SK-N-SH (cell line): ENCODE results near the gene SLC5A11.

Source experiments
- EP300 ChIP-seq, 2 experiments: IDR thresholded peaks; 2 replicates each; pipeline versions ENCODE4 v1.4.0 to v1.6.1; 2012; ENCODE audit warnings: borderline replicate concordance in 1 of 2, low read depth in 1 of 2, low read length in 1 of 2
- FOXM1 ChIP-seq: IDR thresholded peaks from 2 replicates; pipeline ENCODE4 v1.4.0; 2012; ENCODE audit warnings: low read depth, mild to moderate bottlenecking
- JUND ChIP-seq: IDR thresholded peaks from 2 replicates; pipeline ENCODE4 v1.4.0; 2012
- NFIC ChIP-seq: IDR thresholded peaks from 2 replicates; pipeline ENCODE4 v1.4.0; 2012; ENCODE audit warnings: borderline replicate concordance
- POLR2AphosphoS5 ChIP-seq: IDR thresholded peaks from 2 replicates; pipeline ENCODE4 v1.6.1; 2012; ENCODE audit warnings: low read depth, low read length
- RAD21 ChIP-seq: IDR thresholded peaks from 2 replicates; pipeline ENCODE4 v1.6.1; 2012; ENCODE audit warnings: mild to moderate bottlenecking, low read length
- REST ChIP-seq: IDR thresholded peaks from 2 replicates; pipeline ENCODE4 v1.6.1; 2012; ENCODE audit warnings: mild to moderate bottlenecking, low read depth, low read length, moderate library complexity
- TCF12 ChIP-seq: IDR thresholded peaks from 2 replicates; pipeline ENCODE4 v1.4.0; 2012
- USF2 ChIP-seq: fragments of 150-350 bp; IDR thresholded peaks from 2 replicates; pipeline ENCODE4 v1.6.1; 2017; ENCODE audit warnings: antibody characterized with exemption, low read length, low read depth, borderline replicate concordance
- TF ChIP-seq, protein P1 (sequence below): fragments of 200-600 bp; sonication (generic); IDR thresholded peaks from 2 replicates; pipeline ENCODE4 v1.6.1; 2017; ENCODE audit warnings: antibody characterized with exemption, mild to moderate bottlenecking, moderate library complexity
- TF ChIP-seq, protein P2 (sequence below): IDR thresholded peaks from 2 replicates; pipeline ENCODE4; 2012

GRCh38 chr16:24906199-24906808 is 60.5 kb downstream of the SLC5A11 start:
- no peak for TF ChIP-seq JUND
- TF ChIP-seq EP300 (IDR thresholded peaks at IDR 0.05; ENCODE audit: borderline replicate concordance in 1 of 2, low read depth in 1 of 2, low read length in 1 of 2), result no peak
- TF ChIP-seq, protein P1, sequence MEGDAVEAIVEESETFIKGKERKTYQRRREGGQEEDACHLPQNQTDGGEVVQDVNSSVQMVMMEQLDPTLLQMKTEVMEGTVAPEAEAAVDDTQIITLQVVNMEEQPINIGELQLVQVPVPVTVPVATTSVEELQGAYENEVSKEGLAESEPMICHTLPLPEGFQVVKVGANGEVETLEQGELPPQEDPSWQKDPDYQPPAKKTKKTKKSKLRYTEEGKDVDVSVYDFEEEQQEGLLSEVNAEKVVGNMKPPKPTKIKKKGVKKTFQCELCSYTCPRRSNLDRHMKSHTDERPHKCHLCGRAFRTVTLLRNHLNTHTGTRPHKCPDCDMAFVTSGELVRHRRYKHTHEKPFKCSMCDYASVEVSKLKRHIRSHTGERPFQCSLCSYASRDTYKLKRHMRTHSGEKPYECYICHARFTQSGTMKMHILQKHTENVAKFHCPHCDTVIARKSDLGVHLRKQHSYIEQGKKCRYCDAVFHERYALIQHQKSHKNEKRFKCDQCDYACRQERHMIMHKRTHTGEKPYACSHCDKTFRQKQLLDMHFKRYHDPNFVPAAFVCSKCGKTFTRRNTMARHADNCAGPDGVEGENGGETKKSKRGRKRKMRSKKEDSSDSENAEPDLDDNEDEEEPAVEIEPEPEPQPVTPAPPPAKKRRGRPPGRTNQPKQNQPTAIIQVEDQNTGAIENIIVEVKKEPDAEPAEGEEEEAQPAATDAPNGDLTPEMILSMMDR, result peak; percentile 69
- TF ChIP-seq POLR2AphosphoS5, result no peak
- TF ChIP-seq USF2, result no peak
- no peak for TF ChIP-seq TCF12
- TF ChIP-seq NFIC, result no peak
- no peak for TF ChIP-seq FOXM1
- TF ChIP-seq RAD21, result peak; percentile 46
- TF ChIP-seq, protein P2, sequence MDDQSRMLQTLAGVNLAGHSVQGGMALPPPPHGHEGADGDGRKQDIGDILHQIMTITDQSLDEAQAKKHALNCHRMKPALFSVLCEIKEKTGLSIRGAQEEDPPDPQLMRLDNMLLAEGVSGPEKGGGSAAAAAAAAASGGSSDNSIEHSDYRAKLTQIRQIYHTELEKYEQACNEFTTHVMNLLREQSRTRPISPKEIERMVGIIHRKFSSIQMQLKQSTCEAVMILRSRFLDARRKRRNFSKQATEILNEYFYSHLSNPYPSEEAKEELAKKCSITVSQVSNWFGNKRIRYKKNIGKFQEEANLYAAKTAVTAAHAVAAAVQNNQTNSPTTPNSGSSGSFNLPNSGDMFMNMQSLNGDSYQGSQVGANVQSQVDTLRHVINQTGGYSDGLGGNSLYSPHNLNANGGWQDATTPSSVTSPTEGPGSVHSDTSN, result no peak
- no peak for TF ChIP-seq REST
